ENCODE results near the gene ZNF133. TPM values are rescaled to one million over a fixed set of nuclear protein-coding genes. Genes with fewer than 3 reads are reported as not detected.

Gene ZNF133
- total RNA-seq, 4 donors from 2014 or later = 10.9 to 18.9 (median 14.6) TPM

GRCh38 chr20:18307301-18307700 lies 19.0 kb downstream of the ZNF133 start:
- TF ChIP-seq EP300 (IDR thresholded peaks at IDR 0.05) (no peak), CTCF (IDR thresholded peaks at IDR 0.05) (no peak), POLR2AphosphoS5 (IDR thresholded peaks at IDR 0.05) (no peak), POLR2A (IDR thresholded peaks at IDR 0.05; ENCODE audit: low read depth) (no peak)

DNA sequence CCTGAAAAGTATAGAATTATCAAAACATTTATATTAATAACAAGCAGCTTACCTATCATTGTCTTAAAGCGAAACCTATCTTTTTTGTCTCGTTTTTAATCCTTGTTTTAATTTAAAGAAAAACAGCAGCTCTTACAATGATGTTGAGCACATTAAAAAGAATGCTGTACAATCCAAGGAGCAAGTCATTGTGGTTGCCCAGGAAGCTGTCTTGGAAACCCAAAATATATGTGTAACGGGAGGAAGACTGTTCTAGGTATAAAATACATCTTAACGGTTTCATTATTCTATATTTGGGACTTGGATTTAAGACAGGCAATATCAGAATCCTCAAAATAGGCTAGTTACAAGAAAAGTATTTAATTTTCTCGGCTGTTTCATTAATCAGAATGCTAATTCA lies 21.7 kb downstream of the ZNF133 start:
- intact Hi-C loops (cut with DNase I) = no loop called here
- TF ChIP-seq POLR2AphosphoS5 (IDR thresholded peaks at IDR 0.05) (no peak), EP300 (IDR thresholded peaks at IDR 0.05) (no peak)
- Histone ChIP-seq H3K9me3 (no peaks in the 10 kb centered on the region), H3K4me3 (no peak overlapping the region), H3K27ac (replicated peaks in 1 of 4) (no peak overlapping the region), H3K4me1 (no peaks in the 10 kb centered on the region), H3K27me3 (no peaks in the 10 kb centered on the region), H3K36me3 (peaks cover 10 to 58% (median 30%) of the 10 kb centered on the region in 4 donors)
- DNase-seq (ENCODE audit: extremely low spot score) = no peak
- 73% methylated on average over 5 of the region's 5 CpGs for WGBS

More at GRCh38 chr20:18307301-18307700, 19.0 kb downstream of the ZNF133 start:
- 82% methylated on average over 3 of the region's 3 CpGs for WGBS
- DNase-seq (ENCODE audit: extremely low spot score) = no peak
- intact Hi-C loops (cut with DNase I) = no loop called here
- H3K36me3 ChIP-seq = peaks cover 10 to 49% (median 25%) of the 10 kb centered on the region in 4 donors
- H3K4me1 ChIP-seq = no peaks in the 10 kb centered on the region
- no peaks in the 10 kb centered on the region for H3K27me3 ChIP-seq
- H3K9me3 ChIP-seq = no peaks in the 10 kb centered on the region
- no peak overlapping the region for H3K27ac ChIP-seq (replicated peaks in 1 of 4)
- no peak overlapping the region for H3K4me3 ChIP-seq

DNA sequence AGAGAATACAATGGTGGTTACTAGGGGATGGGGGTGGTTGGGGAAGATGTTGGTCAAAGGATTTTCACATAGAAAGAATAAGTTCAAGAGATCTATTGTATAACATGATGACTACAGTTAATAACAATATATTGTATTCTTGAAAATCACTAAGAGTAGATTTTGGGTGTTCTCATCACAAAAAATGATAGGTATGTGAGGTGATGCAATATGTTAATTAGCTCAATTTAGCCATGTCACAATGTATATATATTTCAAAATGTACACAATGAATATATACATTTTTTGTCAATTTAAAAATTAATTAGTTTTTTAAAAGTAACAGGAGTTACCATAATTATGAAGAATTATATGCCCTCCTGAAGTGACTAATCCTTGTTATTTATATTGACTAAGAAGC lies 22.3 kb downstream of the ZNF133 start:
- intact Hi-C loops (cut with DNase I) = no loop called here
- no peak for DNase-seq (ENCODE audit: extremely low spot score)
- no peaks in the 10 kb centered on the region for H3K27me3 ChIP-seq
- TF ChIP-seq POLR2A (IDR thresholded peaks at IDR 0.05; ENCODE audit: low read depth) = no peak
- TF ChIP-seq POLR2AphosphoS5 (IDR thresholded peaks at IDR 0.05) = no peak
- TF ChIP-seq CTCF (IDR thresholded peaks at IDR 0.05) = no peak
- no peak for TF ChIP-seq EP300 (IDR thresholded peaks at IDR 0.05)
- no peak overlapping the region for H3K27ac ChIP-seq (replicated peaks in 1 of 4)
- H3K4me3 ChIP-seq = no peak overlapping the region
- no peaks in the 10 kb centered on the region for H3K4me1 ChIP-seq
- no peaks in the 10 kb centered on the region for H3K9me3 ChIP-seq
- H3K36me3 ChIP-seq = peaks cover 12 to 58% (median 32%) of the 10 kb centered on the region in 4 donors

- Histone ChIP-seq H3K4me1 (no peaks in the 10 kb centered on the region), H3K9me3 (no peaks in the 10 kb centered on the region), H3K36me3 (peaks cover 12 to 58% (median 38%) of the 10 kb centered on the region in 4 donors), H3K4me3 (no peak overlapping the region), H3K27ac (replicated peaks in 1 of 4) (no peak overlapping the region), H3K27me3 (no peaks in the 10 kb centered on the region)
- no peak for TF ChIP-seq CTCF (IDR thresholded peaks at IDR 0.05)
- no peak for TF ChIP-seq EP300 (IDR thresholded peaks at IDR 0.05)
- no peak for TF ChIP-seq POLR2AphosphoS5 (IDR thresholded peaks at IDR 0.05)
- TF ChIP-seq POLR2A (IDR thresholded peaks at IDR 0.05; ENCODE audit: low read depth) = no peak
- no peak for DNase-seq (ENCODE audit: extremely low spot score)
- WGBS = 97% methylated on average over 9 of the region's 9 CpGs
- intact Hi-C loops (cut with DNase I) = no loop called here
Observed at GRCh38 chr20:18312723-18313122, 24.4 kb downstream of the ZNF133 start.

GRCh38 chr20:18313411-18313810 lies 25.1 kb downstream of the ZNF133 start:
- intact Hi-C loops (cut with DNase I) = no loop called here
- no peak for TF ChIP-seq CTCF (IDR thresholded peaks at IDR 0.05)
- TF ChIP-seq POLR2A (IDR thresholded peaks at IDR 0.05; ENCODE audit: low read depth) = no peak
- no peak for TF ChIP-seq EP300 (IDR thresholded peaks at IDR 0.05)
- no peak for TF ChIP-seq POLR2AphosphoS5 (IDR thresholded peaks at IDR 0.05)
- H3K4me3 ChIP-seq = no peak overlapping the region

More at GRCh38 chr20:18313411-18313810, 25.1 kb downstream of the ZNF133 start:
- Histone ChIP-seq H3K4me1 (no peaks in the 10 kb centered on the region), H3K36me3 (peaks cover 12 to 63% (median 37%) of the 10 kb centered on the region in 4 donors), H3K27ac (replicated peaks in 1 of 4) (no peak overlapping the region), H3K9me3 (no peaks in the 10 kb centered on the region), H3K27me3 (no peaks in the 10 kb centered on the region)
- DNase-seq (ENCODE audit: extremely low spot score) = no peak
- 39% methylated on average over 1 of the region's 1 CpG for WGBS
